ENCODE measurements around the gene SEC11A.

SEC11A gene

DNA sequence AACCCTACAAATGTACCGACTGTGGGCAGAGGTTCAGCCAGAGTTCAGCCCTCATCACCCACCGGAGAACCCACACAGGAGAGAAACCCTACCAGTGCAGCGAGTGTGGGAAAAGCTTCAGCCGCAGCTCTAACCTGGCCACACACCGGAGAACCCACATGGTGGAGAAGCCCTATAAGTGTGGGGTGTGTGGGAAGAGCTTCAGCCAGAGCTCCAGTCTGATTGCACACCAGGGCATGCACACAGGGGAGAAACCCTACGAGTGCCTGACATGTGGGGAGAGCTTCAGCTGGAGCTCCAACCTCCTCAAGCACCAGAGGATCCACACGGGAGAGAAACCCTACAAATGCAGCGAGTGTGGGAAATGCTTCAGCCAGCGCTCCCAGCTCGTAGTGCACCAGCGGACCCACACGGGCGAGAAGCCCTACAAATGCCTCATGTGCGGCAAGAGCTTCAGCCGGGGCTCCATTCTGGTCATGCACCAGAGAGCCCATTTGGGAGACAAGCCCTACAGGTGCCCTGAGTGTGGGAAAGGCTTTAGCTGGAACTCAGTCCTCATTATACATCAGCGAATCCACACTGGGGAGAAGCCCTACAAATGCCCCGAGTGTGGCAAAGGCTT is 94.5 kb downstream of the SEC11A start:
- TF ChIP-seq, protein P1, sequence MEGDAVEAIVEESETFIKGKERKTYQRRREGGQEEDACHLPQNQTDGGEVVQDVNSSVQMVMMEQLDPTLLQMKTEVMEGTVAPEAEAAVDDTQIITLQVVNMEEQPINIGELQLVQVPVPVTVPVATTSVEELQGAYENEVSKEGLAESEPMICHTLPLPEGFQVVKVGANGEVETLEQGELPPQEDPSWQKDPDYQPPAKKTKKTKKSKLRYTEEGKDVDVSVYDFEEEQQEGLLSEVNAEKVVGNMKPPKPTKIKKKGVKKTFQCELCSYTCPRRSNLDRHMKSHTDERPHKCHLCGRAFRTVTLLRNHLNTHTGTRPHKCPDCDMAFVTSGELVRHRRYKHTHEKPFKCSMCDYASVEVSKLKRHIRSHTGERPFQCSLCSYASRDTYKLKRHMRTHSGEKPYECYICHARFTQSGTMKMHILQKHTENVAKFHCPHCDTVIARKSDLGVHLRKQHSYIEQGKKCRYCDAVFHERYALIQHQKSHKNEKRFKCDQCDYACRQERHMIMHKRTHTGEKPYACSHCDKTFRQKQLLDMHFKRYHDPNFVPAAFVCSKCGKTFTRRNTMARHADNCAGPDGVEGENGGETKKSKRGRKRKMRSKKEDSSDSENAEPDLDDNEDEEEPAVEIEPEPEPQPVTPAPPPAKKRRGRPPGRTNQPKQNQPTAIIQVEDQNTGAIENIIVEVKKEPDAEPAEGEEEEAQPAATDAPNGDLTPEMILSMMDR (IDR thresholded peaks at IDR 0.05; ENCODE audit: low read depth, low read length): no peak
- DNase-seq (ENCODE audit: extremely low read depth, low read depth): no peak

DNA sequence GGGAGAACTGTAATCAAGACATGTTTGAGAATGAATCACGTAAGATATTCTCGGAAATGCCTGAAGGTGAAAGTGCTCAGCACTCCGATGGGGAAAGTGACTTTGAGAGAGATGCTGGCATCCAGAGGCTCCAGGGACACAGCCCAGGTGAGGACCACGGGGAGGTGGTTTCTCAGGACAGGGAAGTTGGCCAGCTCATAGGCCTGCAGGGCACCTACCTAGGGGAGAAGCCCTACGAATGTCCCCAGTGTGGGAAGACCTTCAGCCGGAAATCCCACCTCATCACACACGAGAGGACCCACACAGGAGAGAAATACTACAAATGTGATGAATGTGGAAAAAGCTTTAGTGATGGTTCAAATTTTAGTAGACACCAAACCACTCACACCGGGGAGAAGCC is 95.3 kb downstream of the SEC11A start:
- no peak for DNase-seq (ENCODE audit: extremely low read depth, low read depth)
- TF ChIP-seq, protein P1 (IDR thresholded peaks at IDR 0.05; ENCODE audit: low read depth, low read length): no peak

Measured in AG09319 (cell line).